GM18868 (cell line): Measurements from ENCODE around the gene USP53.
"Not testable (repeated sequence)": the region's sequence is repeated elsewhere in the genome, so short reads cannot be mapped to it uniquely, and the experiment has no call there.

Experiments
- ATAC-seq: cut with Tn5 transposase; IDR thresholded peaks from one replicate; pipeline ENCODE4 v1.9.1; 2021; ENCODE audit warnings: mild to moderate bottlenecking, moderate library complexity; ENCODE audit not compliant: unreplicated experiment

The USP53 gene

GRCh38 chr4:119310826-119311225, 98.3 kb downstream of the USP53 start:
- ATAC-seq, result no peak

GRCh38 chr4:119313237-119313636, 100.7 kb downstream of the USP53 start:
- no peak for ATAC-seq

- peak; percentile 84 for ATAC-seq
Observed at GRCh38 chr4:119314356-119314755, 101.8 kb downstream of the USP53 start.

GRCh38 chr4:119315036-119315435, 102.5 kb downstream of the USP53 start:
- no peak for ATAC-seq

- ATAC-seq, result no peak
Observed at GRCh38 chr4:119317990-119318389, 105.5 kb downstream of the USP53 start.

- ATAC-seq, result no peak
Observed at GRCh38 chr4:119321921-119322687, 109.6 kb downstream of the USP53 start, which contains the start of gene FABP2. TSS of gene FABP2 (minus strand) at chr4:119322138. CDS start at chr4:119322102, 36 bp downstream.

GRCh38 chr4:119328695-119329094, 116.2 kb downstream of the USP53 start:
- ATAC-seq, result no peak

GRCh38 chr4:119329835-119330620, 117.5 kb downstream of the USP53 start:
- no peak for ATAC-seq

- not testable (repeated sequence) for ATAC-seq
Observed at GRCh38 chr4:119336332-119336979, 123.9 kb downstream of the USP53 start.

GRCh38 chr4:119337010-119337409, 124.5 kb downstream of the USP53 start:
- no peak for ATAC-seq

- not testable (repeated sequence) for ATAC-seq
Observed at GRCh38 chr4:119339895-119340294, 127.4 kb downstream of the USP53 start.

GRCh38 chr4:119343293-119343692, 130.8 kb downstream of the USP53 start:
- ATAC-seq, result not testable (repeated sequence)
